Activated CD4-positive, CD25-positive, alpha-beta regulatory T cell (primary cell): Measurements from ENCODE around the gene CRYAB.
A peak's percentile ranks its signal among the peaks of the same experiment; 100 is the strongest.
"Not testable (repeated sequence)": the region's sequence is repeated elsewhere in the genome, so short reads cannot be mapped to it uniquely, and the experiment has no call there.

Experiments
- DNase-seq, 4 experiments: peaks; one replicate each; lab custom pipeline; 2025; lab: John Stamatoyannopoulos, UW

Gene CRYAB

GRCh38 chr11:111933872-111934271 lies 22.3 kb upstream of the CRYAB start:
- no peak for DNase-seq

GRCh38 chr11:111933176-111933575 lies 21.6 kb upstream of the CRYAB start:
- not testable (repeated sequence) for DNase-seq

- DNase-seq: no peak
Observed at GRCh38 chr11:111932611-111932950, 21.0 kb upstream of the CRYAB start.

GRCh38 chr11:111930472-111930871 lies 18.9 kb upstream of the CRYAB start:
- no peak for DNase-seq

- DNase-seq: peak; percentile 90 to 98 (median 98)
Observed at GRCh38 chr11:111926505-111927391, 15.2 kb upstream of the CRYAB start.

- no peak for DNase-seq
Observed at GRCh38 chr11:111925953-111926352, 14.4 kb upstream of the CRYAB start.

GRCh38 chr11:111923951-111924350 lies 12.4 kb upstream of the CRYAB start:
- DNase-seq: no peak

- DNase-seq: no peak
Observed at GRCh38 chr11:111923351-111923788, 11.8 kb upstream of the CRYAB start.

GRCh38 chr11:111922803-111923202 lies 11.2 kb upstream of the CRYAB start:
- no peak for DNase-seq

GRCh38 chr11:111921541-111922230 lies 10.1 kb upstream of the CRYAB start:
- no peak for DNase-seq

- no peak for DNase-seq
Observed at GRCh38 chr11:111920908-111921307, 9.3 kb upstream of the CRYAB start.

- DNase-seq: no peak
Observed at GRCh38 chr11:111918390-111919256, 7.1 kb upstream of the CRYAB start, which contains the start of gene C11orf52. C11orf52 (plus strand) TSS chr11:111918913; CDS start chr11:111918973, 60 bp downstream.

- DNase-seq: no peak
Observed at GRCh38 chr11:111917788-111918187, 6.2 kb upstream of the CRYAB start.

GRCh38 chr11:111917312-111917711 lies 5.7 kb upstream of the CRYAB start:
- no peak for DNase-seq

GRCh38 chr11:111916768-111917167 lies 5.2 kb upstream of the CRYAB start:
- no peak for DNase-seq

- DNase-seq: no peak
Observed at GRCh38 chr11:111913997-111914396, 2.4 kb upstream of the CRYAB start.

- no peak for DNase-seq
Observed at GRCh38 chr11:111913031-111913861, 1.7 kb upstream of the CRYAB start.

- DNase-seq: no peak
Observed at GRCh38 chr11:111912535-111912934, 965 bp upstream of the CRYAB start, which contains the start of gene HSPB2. HSPB2 (plus strand) TSS chr11:111912734; CDS start chr11:111912830, 96 bp downstream.

- DNase-seq: no peak
Observed at GRCh38 chr11:111910676-111911562, 651 bp downstream of the CRYAB start.

- no peak for DNase-seq
Observed at GRCh38 chr11:111909378-111909777, 2.2 kb downstream of the CRYAB start.
